T-cell (primary cell): ENCODE results near the gene HDAC5. TPM values are rescaled to one million over a fixed set of nuclear protein-coding genes. Genes with fewer than 3 reads are reported as not detected.

Experiments used
- ATAC-seq, 4 experiments: fragments of 200-7000 bp in 3 of 4; fragments of 150-1000 bp in 1 of 4; cut with Tn5 transposase; replicated peaks in 1 of 4; 1 replicate in 3 of 4; 2 replicates in 1 of 4; pipeline ENCODE4 v1.10.0; 2021; ENCODE audit warnings: moderate library complexity in 3 of 4, mild to moderate bottlenecking in 2 of 4, moderate number of reproducible peaks in 1 of 4
- CTCF ChIA-PET, 2 donors: fragments of 300-600 bp; sonication (Branson Sonifier 250); formaldehyde crosslinking; loops; one replicate each; lab custom pipeline; 2022; ENCODE audit warnings: antibody characterized with exemption in 2 of 2; lab: Charles Lee
- POLR2A ChIA-PET, 2 donors: fragments of 300-600 bp; sonication (Branson Sonifier 250); formaldehyde crosslinking; loops; one replicate each; lab custom pipeline; 2022; ENCODE audit warnings: antibody characterized with exemption in 2 of 2; lab: Charles Lee
- DNase-seq, 35 experiments: peaks; one replicate each; pipeline versions ENCODE4 v3.0.0 to v3.0.0-alpha.2; 2013 to 2023
- H3K27ac ChIP-seq: one replicate; pipeline ENCODE4 v1.5.1; 2013; ENCODE audit warnings: low read length
- H3K27me3 ChIP-seq, 2 experiments: replicated peaks in 1 of 2; 1 replicate in 1 of 2; 2 replicates in 1 of 2; pipeline versions ENCODE4 v1.6.1 to v1.7.0; 2013; ENCODE audit warnings: low read length in 1 of 2, mixed read lengths in 1 of 2; ENCODE audit not compliant: control insufficient read depth in 2 of 2, insufficient read depth in 2 of 2; ENCODE audit errors: extremely low read depth in 1 of 2
- H3K36me3 ChIP-seq, 2 donors: 1 replicate in 1 of 2; 2 replicates in 1 of 2; pipeline versions ENCODE4 v1.6.1 to v1.7.0; 2013; ENCODE audit warnings: low read length in 1 of 2; ENCODE audit not compliant: control insufficient read depth in 2 of 2, insufficient read depth in 1 of 2; ENCODE audit errors: extremely low read depth in 1 of 2
- H3K4me1 ChIP-seq, 2 experiments: 1 replicate in 1 of 2; 2 replicates in 1 of 2; pipeline versions ENCODE4 v1.6.1 to v1.7.0; 2013; ENCODE audit warnings: low read length in 2 of 2, mixed read lengths in 1 of 2; ENCODE audit not compliant: insufficient read depth in 2 of 2, control insufficient read depth in 1 of 2; ENCODE audit errors: extremely low read depth in 1 of 2
- H3K4me3 ChIP-seq, 2 donors: 1 replicate in 1 of 2; 2 replicates in 1 of 2; pipeline versions ENCODE4 v1.5.1 to v1.7.0; 2013; ENCODE audit warnings: mild to moderate bottlenecking in 2 of 2, low read length in 1 of 2, moderate library complexity in 1 of 2; ENCODE audit not compliant: control insufficient read depth in 1 of 2; ENCODE audit errors: extremely low read depth in 1 of 2
- H3K9me3 ChIP-seq: 2 replicates; pipeline ENCODE4 v1.7.0; 2013
- H3K27ac Mint-ChIP-seq, 2 donors: one replicate each; pipeline ENCODE4 v1.8.0; 2020 to 2021; ENCODE audit warnings: mild to moderate bottlenecking in 2 of 2, mixed read lengths in 2 of 2
- H3K27me3 Mint-ChIP-seq, 2 donors: one replicate each; pipeline ENCODE4 v1.8.0; 2021 to 2022; ENCODE audit warnings: mixed read lengths in 2 of 2
- H3K36me3 Mint-ChIP-seq: one replicate; pipeline ENCODE4 v1.8.0; 2021; ENCODE audit warnings: mixed read lengths
- H3K4me1 Mint-ChIP-seq, 3 donors: one replicate each; pipeline ENCODE4 v1.8.0; 2020 to 2022; ENCODE audit warnings: mixed read lengths in 3 of 3, mild to moderate bottlenecking in 1 of 3
- H3K4me3 Mint-ChIP-seq, 3 donors: one replicate each; pipeline ENCODE4 v1.8.0; 2020 to 2022; ENCODE audit warnings: mild to moderate bottlenecking in 3 of 3, mixed read lengths in 3 of 3, moderate library complexity in 3 of 3
- H3K9me3 Mint-ChIP-seq, 3 donors: one replicate each; pipeline ENCODE4 v1.8.0; 2020 to 2022; ENCODE audit warnings: mixed read lengths in 3 of 3
- WGBS: methylation state at CpG from one replicate; pipeline ENCODE4 v1.1.5; 2013; ENCODE audit warnings: missing lambda C conversion rate; ENCODE audit not compliant: insufficient coverage; 5-methylcytosine and 5-hydroxymethylcytosine counted together
- total RNA-seq, 35 experiments: library from RNA in 6 of 35; stranded (reverse) in 6 of 35; fragments of 120-200 nt in 1 of 35; gene quantifications; one replicate each; pipeline versions ENCODE4 v1.2.1 to v1.2.4 and lab custom pipeline; 2013 to 2026

HDAC5 gene
- total RNA-seq, 5 donors from 2014 or later (not counting 1 experiment from before 2014, with no cell fraction given), result 68.6 to 81.4 (median 72.8) TPM

- 94% methylated on average over 6 of the region's 10 CpGs for WGBS
- H3K9me3 Mint-ChIP-seq, result no peaks in the 10 kb centered on the region
- peaks cover 7% of the 10 kb centered on the region for H3K36me3 Mint-ChIP-seq
- ChIA-PET POLR2A (no interaction called here), CTCF (no interaction called here)
- no peaks in the 10 kb centered on the region for H3K27me3 ChIP-seq
- DNase-seq (no peak), ATAC-seq (no peak)
- no peaks in the 10 kb centered on the region for H3K9me3 ChIP-seq
- H3K4me1 ChIP-seq, result peaks cover 6 to 37% of the 10 kb centered on the region in 2 experiments
- H3K27ac Mint-ChIP-seq, result no peak overlapping the region
- H3K4me3 ChIP-seq, result no peak overlapping the region
- no peak overlapping the region for H3K27ac ChIP-seq
- peak overlapping the region in 1 of 3 donors; percentile 68 for H3K4me3 Mint-ChIP-seq
- no peaks in the 10 kb centered on the region for H3K27me3 Mint-ChIP-seq
- peaks cover 28 to 38% (median 37%) of the 10 kb centered on the region in 3 donors for H3K4me1 Mint-ChIP-seq
- peaks cover 0 to 32% of the 10 kb centered on the region in 2 donors for H3K36me3 ChIP-seq
Observed at GRCh38 chr17:44110011-44110686, 13.3 kb downstream of the HDAC5 start.

GRCh38 chr17:44109312-44109630 is 14.2 kb downstream of the HDAC5 start:
- Mint-ChIP-seq H3K27me3 (no peaks in the 10 kb centered on the region), H3K9me3 (no peaks in the 10 kb centered on the region), H3K4me3 (no peak overlapping the region), H3K36me3 (peaks cover 7% of the 10 kb centered on the region), H3K4me1 (peaks cover 28 to 37% (median 34%) of the 10 kb centered on the region in 3 donors), H3K27ac (no peak overlapping the region)
- ATAC-seq (no peak), DNase-seq (no peak)
- POLR2A ChIA-PET, result interaction anchor here in 1 of 2 donors (1.4 kb wide), 1 partner anchor 8 kb away, joined by 8 read pairs; no protein-coding TSS in a partner anchor
- H3K9me3 ChIP-seq, result no peaks in the 10 kb centered on the region
- 64% methylated on average over 4 of the region's 4 CpGs for WGBS
- no peak overlapping the region for H3K27ac ChIP-seq
- CTCF ChIA-PET, result no interaction called here
- no peaks in the 10 kb centered on the region for H3K27me3 ChIP-seq
- peaks cover 0 to 32% of the 10 kb centered on the region in 2 donors for H3K36me3 ChIP-seq
- peaks cover 6 to 37% of the 10 kb centered on the region in 2 experiments for H3K4me1 ChIP-seq
- no peak overlapping the region for H3K4me3 ChIP-seq

- no peak for DNase-seq
- Histone ChIP-seq H3K36me3 (peaks cover 0 to 27% of the 10 kb centered on the region in 2 donors), H3K27me3 (no peaks in the 10 kb centered on the region), H3K9me3 (no peaks in the 10 kb centered on the region), H3K4me3 (no peak overlapping the region), H3K27ac (no peak overlapping the region), H3K4me1 (peaks cover 6 to 37% of the 10 kb centered on the region in 2 experiments)
- peaks cover 24 to 34% (median 31%) of the 10 kb centered on the region in 3 donors for H3K4me1 Mint-ChIP-seq
- no peaks in the 10 kb centered on the region for H3K9me3 Mint-ChIP-seq
- WGBS, result 95% methylated on average over 9 of the region's 16 CpGs
- no peaks in the 10 kb centered on the region for H3K27me3 Mint-ChIP-seq
- H3K4me3 Mint-ChIP-seq, result no peak overlapping the region
- no peak for ATAC-seq
- ChIA-PET CTCF (interaction anchor here in 1 of 2 donors (0.6 kb wide), 1 partner anchor 191 kb away, joined by 3 read pairs; no protein-coding TSS in a partner anchor), POLR2A (interaction anchor here in 1 of 2 donors (1.4 kb wide), 1 partner anchor 9 kb away, joined by 8 read pairs; no protein-coding TSS in a partner anchor)
- peaks cover 7% of the 10 kb centered on the region for H3K36me3 Mint-ChIP-seq
- H3K27ac Mint-ChIP-seq, result no peak overlapping the region
Observed at GRCh38 chr17:44108440-44109311, 14.8 kb downstream of the HDAC5 start.

- Mint-ChIP-seq H3K9me3 (no peaks in the 10 kb centered on the region), H3K27ac (no peak overlapping the region), H3K27me3 (no peaks in the 10 kb centered on the region), H3K4me1 (peaks cover 10 to 20% (median 14%) of the 10 kb centered on the region in 3 donors), H3K36me3 (peaks cover 12% of the 10 kb centered on the region), H3K4me3 (no peak overlapping the region)
- H3K27me3 ChIP-seq, result no peaks in the 10 kb centered on the region
- H3K36me3 ChIP-seq, result peaks cover 0 to 30% of the 10 kb centered on the region in 2 donors
- peaks cover 3 to 20% of the 10 kb centered on the region in 2 experiments for H3K4me1 ChIP-seq
- WGBS, result 100% methylated on average over 4 of the region's 4 CpGs
- DNase-seq, result no peak
- POLR2A ChIA-PET, result no interaction called here
- H3K4me3 ChIP-seq, result no peak overlapping the region
- CTCF ChIA-PET, result interaction anchor here in 1 of 2 donors (0.7 kb wide), 1 partner anchor 17 kb away, joined by 3 read pairs; the partner anchor contains the start of gene HDAC5
- H3K9me3 ChIP-seq, result no peaks in the 10 kb centered on the region
- no peak for ATAC-seq
- H3K27ac ChIP-seq, result no peak overlapping the region
Observed at GRCh38 chr17:44106801-44107200, 16.6 kb downstream of the HDAC5 start.

- DNase-seq (no peak), ATAC-seq (no peak)
- Histone ChIP-seq H3K9me3 (no peaks in the 10 kb centered on the region), H3K27me3 (no peaks in the 10 kb centered on the region), H3K36me3 (peaks cover 0 to 30% of the 10 kb centered on the region in 2 donors), H3K4me3 (no peak overlapping the region), H3K27ac (no peak overlapping the region), H3K4me1 (peaks cover 0 to 11% of the 10 kb centered on the region in 2 experiments)
- H3K4me1 Mint-ChIP-seq, result peaks cover 5 to 12% (median 6%) of the 10 kb centered on the region in 3 donors
- peaks cover 12% of the 10 kb centered on the region for H3K36me3 Mint-ChIP-seq
- H3K27ac Mint-ChIP-seq, result no peak overlapping the region
- POLR2A ChIA-PET, result no interaction called here
- H3K27me3 Mint-ChIP-seq, result no peaks in the 10 kb centered on the region
- WGBS, result 28% methylated on average over 2 of the region's 3 CpGs
- no peaks in the 10 kb centered on the region for H3K9me3 Mint-ChIP-seq
- no peak overlapping the region for H3K4me3 Mint-ChIP-seq
- CTCF ChIA-PET, result no interaction called here
Observed at GRCh38 chr17:44105941-44106340, 17.5 kb downstream of the HDAC5 start.

- no peak overlapping the region for H3K27ac Mint-ChIP-seq
- peaks cover 0 to 7% of the 10 kb centered on the region in 2 experiments for H3K4me1 ChIP-seq
- DNase-seq (no peak), ATAC-seq (no peak)
- no peak overlapping the region for H3K27ac ChIP-seq
- H3K9me3 Mint-ChIP-seq, result no peaks in the 10 kb centered on the region
- peaks cover 12% of the 10 kb centered on the region for H3K36me3 Mint-ChIP-seq
- H3K27me3 Mint-ChIP-seq, result no peaks in the 10 kb centered on the region
- H3K4me3 Mint-ChIP-seq, result no peak overlapping the region
- POLR2A ChIA-PET, result no interaction called here
- no peak overlapping the region for H3K4me3 ChIP-seq
- WGBS, result no CpG with 5 or more reads among the region's 3 CpGs
- H3K4me1 Mint-ChIP-seq, result peaks cover 5 to 8% (median 5%) of the 10 kb centered on the region in 3 donors
- no peaks in the 10 kb centered on the region for H3K9me3 ChIP-seq
- CTCF ChIA-PET, result interaction anchor here in 1 of 2 donors (0.6 to 0.7 kb wide), 2 partner anchors 16 to 83 kb away, joined by 3 read pairs; no protein-coding TSS in a partner anchor
- no peaks in the 10 kb centered on the region for H3K27me3 ChIP-seq
- H3K36me3 ChIP-seq, result peaks cover 0 to 30% of the 10 kb centered on the region in 2 donors
Observed at GRCh38 chr17:44105483-44105882, 18.0 kb downstream of the HDAC5 start.
